ENCODE results near the gene RREB1. TPM values are rescaled to one million over a fixed set of nuclear protein-coding genes. Genes with fewer than 3 reads are reported as not detected.

Gene RREB1
- total and polyA plus RNA-seq, 4 donors = 3.5 to 44.7 (median 17.8) TPM

DNA sequence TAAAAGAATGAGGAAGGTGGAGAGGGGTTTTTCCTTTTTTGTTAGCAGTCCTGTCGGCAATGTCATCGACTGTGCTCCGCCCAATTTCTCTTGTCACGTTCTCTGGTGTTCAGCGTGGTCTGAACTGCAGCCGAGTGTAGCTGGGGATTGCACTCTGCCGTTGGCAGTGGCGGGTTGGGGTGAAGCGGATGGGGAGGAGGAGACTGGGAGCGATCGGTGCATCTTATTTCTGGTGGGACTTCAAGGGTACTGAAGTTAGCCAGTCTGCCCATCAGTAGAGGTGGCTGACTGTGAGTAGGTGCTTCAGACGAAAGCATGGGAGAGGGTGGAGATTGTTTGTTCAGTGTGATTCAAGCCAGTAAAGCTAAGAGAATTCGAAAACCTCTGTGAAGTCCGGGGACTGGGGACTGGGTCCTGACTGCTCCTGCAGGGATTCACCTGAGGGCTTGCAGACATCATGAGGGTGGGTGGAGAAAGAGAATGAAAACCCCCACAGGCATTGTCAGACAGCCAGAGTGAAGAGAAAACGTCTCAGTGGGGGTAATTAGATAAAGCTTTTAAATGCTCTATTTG, 5.1 kb downstream of the RREB1 start:
- no peaks in the 10 kb centered on the region for H3K9me3 ChIP-seq (ENCODE audit: control insufficient read depth, low read length)
- no peak overlapping the region for H3K27ac ChIP-seq (ENCODE audit: low read depth in 1 of 2, low read length in 2 of 2)
- no peaks in the 10 kb centered on the region for H3K27me3 ChIP-seq (ENCODE audit: control insufficient read depth in 1 of 2, insufficient read depth in 2 of 2, low read length in 1 of 2)
- ATAC-seq (ENCODE audit: low FRiP score) = no peak
- intact Hi-C loops (cut with DNase I) = loop anchor here in 1 of 2 donors (5.0 kb wide), 1 partner anchor 54 kb away; no protein-coding TSS in a partner anchor
- no peak overlapping the region for H3K4me3 ChIP-seq (ENCODE audit: low read length in 2 of 2)
- H3K4me1 ChIP-seq (ENCODE audit: control insufficient read depth in 1 of 2, insufficient read depth in 2 of 2, low read length in 2 of 2) = peaks cover 4 to 6% of the 10 kb centered on the region in 2 donors
- no peak for DNase-seq
- H3K36me3 ChIP-seq (ENCODE audit: control insufficient read depth in 1 of 2, insufficient read depth in 2 of 2, low read length in 1 of 2) = no peaks in the 10 kb centered on the region
- WGBS, 2 donors = 70% methylated on average over 15 of the region's 15 CpGs

DNA sequence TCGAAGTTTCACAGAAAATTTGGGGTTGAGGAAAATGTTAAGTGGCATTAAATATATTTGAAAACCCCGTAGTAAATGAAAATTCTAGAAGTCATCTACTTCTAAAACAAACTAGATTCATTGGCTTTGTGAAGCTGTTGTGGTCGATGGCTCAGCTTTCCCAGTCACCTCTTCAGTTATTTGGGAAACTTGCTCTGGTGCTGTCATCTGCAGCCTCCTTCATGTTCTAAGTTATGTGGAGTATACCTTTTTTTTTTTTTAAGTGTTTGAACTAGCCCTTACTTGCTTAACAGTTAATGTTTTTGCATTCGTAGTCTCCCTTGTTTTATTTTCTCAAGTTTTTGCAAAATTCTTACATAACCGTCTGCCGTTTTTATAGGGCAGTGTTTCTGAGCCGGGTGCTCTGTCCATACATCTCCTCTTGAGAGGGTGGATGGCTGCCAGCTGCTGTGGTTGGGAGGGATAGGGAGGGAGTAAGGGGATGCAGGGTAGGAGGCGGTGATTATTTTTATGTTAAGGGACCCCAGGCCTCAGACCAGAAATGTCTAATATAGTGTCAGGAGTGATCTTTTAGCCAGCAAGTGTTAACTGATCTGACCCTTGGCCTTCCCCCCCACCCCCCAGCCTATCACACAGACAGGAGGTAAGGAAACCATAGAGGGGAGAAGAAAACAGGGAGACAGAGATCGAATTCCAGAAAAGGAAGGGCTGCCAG, 7.1 kb downstream of the RREB1 start:
- intact Hi-C loops (cut with DNase I) = loop anchor here in 1 of 2 donors (5.0 kb wide), 1 partner anchor 52 kb away; no protein-coding TSS in a partner anchor
- Histone ChIP-seq H3K27ac (ENCODE audit: low read depth in 1 of 2, low read length in 2 of 2) (no peak overlapping the region), H3K4me3 (ENCODE audit: low read length in 2 of 2) (no peak overlapping the region), H3K4me1 (ENCODE audit: control insufficient read depth in 1 of 2, insufficient read depth in 2 of 2, low read length in 2 of 2) (peaks cover 4 to 6% of the 10 kb centered on the region in 2 donors), H3K9me3 (ENCODE audit: control insufficient read depth, low read length) (no peaks in the 10 kb centered on the region), H3K36me3 (ENCODE audit: control insufficient read depth in 1 of 2, insufficient read depth in 2 of 2, low read length in 1 of 2) (no peaks in the 10 kb centered on the region), H3K27me3 (ENCODE audit: control insufficient read depth in 1 of 2, insufficient read depth in 2 of 2, low read length in 1 of 2) (no peaks in the 10 kb centered on the region)
- 53 to 55% methylated on average over 9 of the region's 9 CpGs for WGBS, 2 donors
- ATAC-seq (ENCODE audit: low FRiP score) = no peak
- no peak for DNase-seq

DNA sequence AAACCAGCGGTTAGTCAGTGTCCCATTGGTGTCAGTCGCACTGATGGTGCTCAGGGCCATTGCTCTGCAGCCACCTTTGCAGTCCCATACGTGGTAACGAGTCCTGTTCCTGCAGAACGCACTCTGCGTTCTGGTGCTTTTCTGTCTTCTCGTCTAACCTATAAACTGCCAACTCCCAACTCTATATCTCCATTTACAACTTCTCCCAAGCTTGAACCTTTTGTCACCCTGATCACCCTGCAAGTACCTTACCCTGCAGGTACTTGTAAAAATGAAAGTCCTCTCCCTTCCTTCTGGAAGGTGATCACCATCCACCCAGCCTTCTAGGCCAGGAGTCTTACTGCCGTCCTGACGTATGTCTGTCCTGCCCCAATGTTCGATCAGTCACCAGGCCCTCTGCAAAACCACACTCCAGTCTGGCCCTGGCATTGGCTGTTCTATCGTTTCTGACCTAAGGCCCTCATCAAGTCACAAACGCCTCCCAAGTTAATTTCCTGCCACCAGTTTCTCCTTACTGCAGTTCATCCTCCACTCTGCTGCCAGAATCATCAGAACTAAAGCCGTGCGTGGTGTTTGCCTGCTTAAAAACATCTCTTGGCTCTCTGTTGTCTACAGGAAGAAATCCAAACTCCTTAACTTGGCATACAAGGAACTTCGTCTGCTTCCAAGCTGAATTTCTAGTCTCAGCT, 7.9 kb downstream of the RREB1 start:
- intact Hi-C loops (cut with DNase I) = no loop called here
- H3K4me3 ChIP-seq (ENCODE audit: low read length in 2 of 2) = no peak overlapping the region
- peak; percentile 58 for ATAC-seq (ENCODE audit: low FRiP score)
- no peak for DNase-seq
- no peaks in the 10 kb centered on the region for H3K36me3 ChIP-seq (ENCODE audit: control insufficient read depth in 1 of 2, insufficient read depth in 2 of 2, low read length in 1 of 2)
- H3K4me1 ChIP-seq (ENCODE audit: control insufficient read depth in 1 of 2, insufficient read depth in 2 of 2, low read length in 2 of 2) = peaks cover 4 to 6% of the 10 kb centered on the region in 2 donors
- 43 to 50% methylated on average over 15 of the region's 15 CpGs for WGBS, 2 donors
- no peaks in the 10 kb centered on the region for H3K9me3 ChIP-seq (ENCODE audit: control insufficient read depth, low read length)
- no peaks in the 10 kb centered on the region for H3K27me3 ChIP-seq (ENCODE audit: control insufficient read depth in 1 of 2, insufficient read depth in 2 of 2, low read length in 1 of 2)
- H3K27ac ChIP-seq (ENCODE audit: low read depth in 1 of 2, low read length in 2 of 2) = peak overlapping the region in 1 of 2 donors; percentile 21

DNA sequence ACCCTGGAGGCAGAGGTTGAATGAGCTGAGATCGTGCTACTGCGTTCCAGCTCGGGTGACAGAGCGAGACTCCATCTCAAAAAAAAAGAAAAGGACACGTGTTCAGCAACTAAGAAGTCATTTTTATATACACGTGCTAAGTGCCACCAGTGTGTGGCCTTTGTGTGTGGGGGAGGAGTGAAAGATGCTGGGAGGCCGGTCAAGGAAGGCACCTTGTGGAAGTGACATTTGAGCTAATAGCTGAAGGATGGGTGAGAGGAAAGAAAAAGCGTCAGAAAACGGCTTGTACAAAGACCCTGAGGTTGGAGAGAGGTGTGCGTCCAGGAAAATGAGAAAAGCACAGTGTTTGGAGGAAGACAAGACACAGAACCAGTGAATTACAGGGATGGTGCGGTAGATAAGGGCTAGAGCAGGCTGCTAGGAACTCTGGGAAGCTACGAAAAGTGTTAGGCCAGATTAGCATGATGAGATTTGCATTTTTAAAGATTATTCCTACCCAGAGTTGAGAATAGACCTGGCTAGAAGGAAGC, 11.6 kb downstream of the RREB1 start:
- peaks cover 4 to 6% of the 10 kb centered on the region in 2 donors for H3K4me1 ChIP-seq (ENCODE audit: control insufficient read depth in 1 of 2, insufficient read depth in 2 of 2, low read length in 2 of 2)
- H3K36me3 ChIP-seq (ENCODE audit: control insufficient read depth in 1 of 2, insufficient read depth in 2 of 2, low read length in 1 of 2) = no peaks in the 10 kb centered on the region
- H3K9me3 ChIP-seq (ENCODE audit: control insufficient read depth, low read length) = no peaks in the 10 kb centered on the region
- no peak overlapping the region for H3K4me3 ChIP-seq (ENCODE audit: low read length in 2 of 2)
- intact Hi-C loops (cut with DNase I) = no loop called here
- ATAC-seq (ENCODE audit: low FRiP score) (no peak), DNase-seq (no peak)
- WGBS, 2 donors = 86 to 88% methylated on average over 12 of the region's 12 CpGs
- no peak overlapping the region for H3K27ac ChIP-seq (ENCODE audit: low read depth in 1 of 2, low read length in 2 of 2)
- H3K27me3 ChIP-seq (ENCODE audit: control insufficient read depth in 1 of 2, insufficient read depth in 2 of 2, low read length in 1 of 2) = no peaks in the 10 kb centered on the region

- Histone ChIP-seq H3K4me1 (ENCODE audit: control insufficient read depth in 1 of 2, insufficient read depth in 2 of 2, low read length in 2 of 2) (no peaks in the 10 kb centered on the region), H3K27me3 (ENCODE audit: control insufficient read depth in 1 of 2, insufficient read depth in 2 of 2, low read length in 1 of 2) (no peaks in the 10 kb centered on the region), H3K27ac (ENCODE audit: low read depth in 1 of 2, low read length in 2 of 2) (no peak overlapping the region), H3K9me3 (ENCODE audit: control insufficient read depth, low read length) (no peaks in the 10 kb centered on the region), H3K36me3 (ENCODE audit: control insufficient read depth in 1 of 2, insufficient read depth in 2 of 2, low read length in 1 of 2) (no peaks in the 10 kb centered on the region), H3K4me3 (ENCODE audit: low read length in 2 of 2) (no peak overlapping the region)
- no peak for ATAC-seq (ENCODE audit: low FRiP score)
- WGBS, 2 donors = 90 to 91% methylated on average over 7 of the region's 7 CpGs
- no peak for DNase-seq
- intact Hi-C loops (cut with DNase I) = no loop called here
Observed at GRCh38 chr6:7121700-7122241, 14.0 kb downstream of the RREB1 start.

DNA sequence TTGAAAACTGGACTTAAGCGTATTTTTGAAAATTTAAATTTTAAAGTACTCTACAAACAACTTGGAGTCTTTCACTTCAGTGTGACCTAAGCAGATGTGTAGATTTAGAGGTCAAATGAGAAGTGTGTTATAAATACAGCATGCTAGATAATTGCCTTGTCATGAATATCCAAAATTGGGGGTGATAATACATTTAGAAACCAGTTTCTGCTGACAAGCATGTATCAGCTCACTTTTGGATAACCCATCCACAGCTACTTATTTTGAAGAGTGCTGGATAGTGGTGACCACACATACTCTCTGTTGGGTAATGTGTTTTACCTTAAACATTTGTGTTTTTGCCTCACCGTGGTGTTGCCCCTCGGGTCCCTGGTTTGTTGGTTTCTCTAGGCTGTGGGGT, 14.9 kb downstream of the RREB1 start:
- DNase-seq (no peak), ATAC-seq (ENCODE audit: low FRiP score) (no peak)
- Histone ChIP-seq H3K36me3 (ENCODE audit: control insufficient read depth in 1 of 2, insufficient read depth in 2 of 2, low read length in 1 of 2) (no peaks in the 10 kb centered on the region), H3K27ac (ENCODE audit: low read depth in 1 of 2, low read length in 2 of 2) (no peak overlapping the region), H3K4me3 (ENCODE audit: low read length in 2 of 2) (no peak overlapping the region), H3K4me1 (ENCODE audit: control insufficient read depth in 1 of 2, insufficient read depth in 2 of 2, low read length in 2 of 2) (no peaks in the 10 kb centered on the region), H3K27me3 (ENCODE audit: control insufficient read depth in 1 of 2, insufficient read depth in 2 of 2, low read length in 1 of 2) (no peaks in the 10 kb centered on the region), H3K9me3 (ENCODE audit: control insufficient read depth, low read length) (no peaks in the 10 kb centered on the region)
- 97 to 98% methylated on average over 3 of the region's 3 CpGs for WGBS, 2 donors
- intact Hi-C loops (cut with DNase I) = no loop called here

GRCh38 chr6:7124114-7124513, 16.4 kb downstream of the RREB1 start:
- Histone ChIP-seq H3K4me1 (ENCODE audit: control insufficient read depth in 1 of 2, insufficient read depth in 2 of 2, low read length in 2 of 2) (peaks cover 0 to 1% of the 10 kb centered on the region in 2 donors), H3K27ac (ENCODE audit: low read depth in 1 of 2, low read length in 2 of 2) (no peak overlapping the region), H3K36me3 (ENCODE audit: control insufficient read depth in 1 of 2, insufficient read depth in 2 of 2, low read length in 1 of 2) (no peaks in the 10 kb centered on the region), H3K9me3 (ENCODE audit: control insufficient read depth, low read length) (no peaks in the 10 kb centered on the region), H3K4me3 (ENCODE audit: low read length in 2 of 2) (no peak overlapping the region), H3K27me3 (ENCODE audit: control insufficient read depth in 1 of 2, insufficient read depth in 2 of 2, low read length in 1 of 2) (no peaks in the 10 kb centered on the region)
- DNase-seq = no peak
- no peak for ATAC-seq (ENCODE audit: low FRiP score)
- WGBS, 2 donors = 66 to 73% methylated on average over 4 of the region's 4 CpGs
- intact Hi-C loops (cut with DNase I) = no loop called here

DNA sequence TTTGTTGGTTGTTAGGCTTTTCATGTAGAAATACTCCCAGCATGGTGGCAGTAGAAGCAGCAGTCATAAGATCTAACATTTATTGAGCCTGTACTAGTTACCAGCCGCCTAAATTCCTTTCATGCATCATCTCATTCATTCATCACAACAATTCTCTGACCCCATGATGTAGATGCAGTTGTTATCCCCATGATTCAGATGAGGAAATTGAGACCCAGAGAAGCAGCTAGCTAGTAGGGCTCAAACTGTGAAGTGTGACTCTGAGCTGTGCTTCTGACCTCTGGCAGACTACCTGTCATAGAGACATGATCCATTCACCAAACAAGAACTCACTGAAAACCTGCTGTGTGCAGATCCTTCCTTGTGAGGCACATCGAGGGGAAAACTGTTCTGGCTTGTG, 16.9 kb downstream of the RREB1 start:
- Histone ChIP-seq H3K9me3 (ENCODE audit: control insufficient read depth, low read length) (no peaks in the 10 kb centered on the region), H3K4me3 (ENCODE audit: low read length in 2 of 2) (no peak overlapping the region), H3K27ac (ENCODE audit: low read depth in 1 of 2, low read length in 2 of 2) (no peak overlapping the region), H3K36me3 (ENCODE audit: control insufficient read depth in 1 of 2, insufficient read depth in 2 of 2, low read length in 1 of 2) (no peaks in the 10 kb centered on the region), H3K4me1 (ENCODE audit: control insufficient read depth in 1 of 2, insufficient read depth in 2 of 2, low read length in 2 of 2) (peaks cover 0 to 4% of the 10 kb centered on the region in 2 donors), H3K27me3 (ENCODE audit: control insufficient read depth in 1 of 2, insufficient read depth in 2 of 2, low read length in 1 of 2) (no peaks in the 10 kb centered on the region)
- 81% methylated on average over 2 of the region's 2 CpGs for WGBS, 2 donors
- no peak for DNase-seq
- intact Hi-C loops (cut with DNase I) = no loop called here
- no peak for ATAC-seq (ENCODE audit: low FRiP score)

Measured in aorta (tissue), 5 donors.